Activated naive CD4-positive, alpha-beta T cell (primary cell): ENCODE results near the gene CCDC188.

Source experiments
- DNase-seq, 4 experiments: peaks; one replicate each; lab custom pipeline; 2025; lab: John Stamatoyannopoulos, UW

CCDC188 gene

GRCh38 chr22:20132686-20133246 is 18.1 kb downstream of the CCDC188 start:
- no peak for DNase-seq

- no peak for DNase-seq
These were observed 18.8 kb downstream of the CCDC188 start for GRCh38 chr22:20131859-20132685.

- peak in 2 of 4 experiments; percentile 19 to 57 for DNase-seq
These were observed 19.3 kb downstream of the CCDC188 start, which contains the start of gene ZDHHC8 for GRCh38 chr22:20131597-20131858. Gene ZDHHC8, plus strand, starts transcription at chr22:20131804. Its CDS starts 144 bp downstream, at chr22:20131948.

- peak; percentile 50 to 76 (median 60) for DNase-seq
These were observed 19.9 kb downstream of the CCDC188 start for GRCh38 chr22:20130731-20131596.

- DNase-seq: no peak
These were observed 20.5 kb downstream of the CCDC188 start for GRCh38 chr22:20130319-20130718.

- DNase-seq: no peak
These were observed 21.2 kb downstream of the CCDC188 start for GRCh38 chr22:20129747-20130014.

GRCh38 chr22:20128902-20129746 is 21.7 kb downstream of the CCDC188 start:
- peak in 2 of 4 experiments; percentile 18 to 32 for DNase-seq

GRCh38 chr22:20128619-20128901 is 22.3 kb downstream of the CCDC188 start:
- DNase-seq: no peak

GRCh38 chr22:20127869-20128618 is 22.8 kb downstream of the CCDC188 start:
- DNase-seq: no peak

GRCh38 chr22:20127318-20127868 is 23.5 kb downstream of the CCDC188 start:
- DNase-seq: no peak

- no peak for DNase-seq
These were observed 24.4 kb downstream of the CCDC188 start for GRCh38 chr22:20126284-20127029.

- no peak for DNase-seq
These were observed 25.4 kb downstream of the CCDC188 start for GRCh38 chr22:20125201-20126174.

- DNase-seq: no peak
These were observed 26.6 kb downstream of the CCDC188 start for GRCh38 chr22:20124083-20124787.

GRCh38 chr22:20123366-20124082 is 27.3 kb downstream of the CCDC188 start:
- DNase-seq: no peak

GRCh38 chr22:20121856-20122415 is 28.9 kb downstream of the CCDC188 start:
- DNase-seq: no peak

GRCh38 chr22:20118300-20119020 is 32.4 kb downstream of the CCDC188 start:
- no peak for DNase-seq
